Neuronal stem cell (in vitro differentiated cells): ENCODE data around the gene PARP3.

Experiments
- DNase-seq: peaks from one replicate; pipeline ENCODE4 v3.0.0-alpha.2; 2013; ENCODE audit warnings: low spot score
- H2AFZ ChIP-seq: one replicate; pipeline ENCODE4 v1.6.1; 2013; ENCODE audit warnings: mild to moderate bottlenecking, low read length, inconsistent platforms
- H2AK5ac ChIP-seq: 2 replicates; pipeline ENCODE4 v1.6.1; 2013; ENCODE audit warnings: low read depth, mild to moderate bottlenecking, inconsistent platforms, low read length, moderate library complexity, mixed read lengths
- H2BK120ac ChIP-seq: 2 replicates; pipeline ENCODE4 v1.6.1; 2013; ENCODE audit warnings: low read depth, mild to moderate bottlenecking, inconsistent platforms, low read length, moderate library complexity, mixed read lengths
- H2BK12ac ChIP-seq: one replicate; pipeline ENCODE4 v1.6.1; 2013; ENCODE audit warnings: low read length, inconsistent platforms
- H2BK15ac ChIP-seq: 2 replicates; pipeline ENCODE4 v1.6.1; 2013; ENCODE audit warnings: mild to moderate bottlenecking, low read length, inconsistent platforms, mixed read lengths
- H2BK5ac ChIP-seq: one replicate; pipeline ENCODE4 v1.6.1; 2013; ENCODE audit warnings: inconsistent platforms, mild to moderate bottlenecking, low read length, moderate library complexity
- H3K14ac ChIP-seq: one replicate; pipeline ENCODE4 v1.6.1; 2013; ENCODE audit warnings: low read length, inconsistent platforms
- H3K18ac ChIP-seq: 2 replicates; pipeline ENCODE4 v1.6.1; 2013; ENCODE audit warnings: low read length, inconsistent platforms
- H3K23ac ChIP-seq: 2 replicates; pipeline ENCODE4 v1.6.1; 2013; ENCODE audit warnings: low read depth, mild to moderate bottlenecking, mixed read lengths, low read length, inconsistent platforms; ENCODE audit not compliant: poor library complexity
- H3K27ac ChIP-seq: replicated peaks from 3 replicates; pipeline ENCODE4 v1.5.1; 2013; ENCODE audit warnings: low read length, inconsistent platforms
- H3K27me3 ChIP-seq, 3 experiments: 2 replicates each; pipeline ENCODE4 v1.6.1; 2013; ENCODE audit warnings: low read length in 3 of 3, mild to moderate bottlenecking in 2 of 3, inconsistent platforms in 1 of 3, low read depth in 1 of 3, mixed read lengths in 1 of 3, moderate library complexity in 1 of 3; ENCODE audit not compliant: control insufficient read depth in 3 of 3, insufficient read depth in 3 of 3
- H3K36me3 ChIP-seq, 2 donors: replicated peaks in 1 of 2; 2 replicates each; pipeline ENCODE4 v1.6.1; 2013; ENCODE audit warnings: low read length in 2 of 2; ENCODE audit not compliant: control insufficient read depth in 2 of 2, insufficient read depth in 2 of 2
- H3K4ac ChIP-seq: 2 replicates; pipeline ENCODE4 v1.6.1; 2013; ENCODE audit warnings: inconsistent platforms, mild to moderate bottlenecking, low read length, moderate library complexity
- H3K4me1 ChIP-seq, 2 donors: 1 replicate in 1 of 2; 2 replicates in 1 of 2; pipeline ENCODE4 v1.6.1; 2013; ENCODE audit warnings: low read length in 2 of 2, low read depth in 1 of 2; ENCODE audit not compliant: control insufficient read depth in 2 of 2, insufficient read depth in 1 of 2
- H3K4me2 ChIP-seq: one replicate; pipeline ENCODE4 v1.6.1; 2013; ENCODE audit warnings: mild to moderate bottlenecking, low read length, inconsistent platforms; ENCODE audit not compliant: insufficient read depth, poor library complexity, severe bottlenecking
- H3K4me3 ChIP-seq, 2 donors: 2 replicates each; pipeline ENCODE4 v1.5.1; 2013; ENCODE audit warnings: low read length in 2 of 2, mild to moderate bottlenecking in 2 of 2, inconsistent platforms in 1 of 2, moderate library complexity in 1 of 2
- H3K79me1 ChIP-seq: one replicate; pipeline ENCODE4 v1.6.1; 2013; ENCODE audit warnings: low read depth, mild to moderate bottlenecking, inconsistent platforms, low read length, moderate library complexity
- H3K9ac ChIP-seq: one replicate; pipeline ENCODE4 v1.6.1; 2013; ENCODE audit warnings: mild to moderate bottlenecking, low read depth, low read length, inconsistent platforms; ENCODE audit not compliant: poor library complexity
- H3K9me3 ChIP-seq, 2 donors: replicated peaks in 1 of 2; 2 replicates each; pipeline versions ENCODE3 to v1.6.1; 2013; ENCODE audit warnings: low read length in 2 of 2, mild to moderate bottlenecking in 2 of 2, inconsistent platforms in 1 of 2, low read depth in 1 of 2, mixed read lengths in 1 of 2, moderate library complexity in 1 of 2; ENCODE audit not compliant: control insufficient read depth in 2 of 2, insufficient read depth in 1 of 2
- H4K8ac ChIP-seq: one replicate; pipeline ENCODE4 v1.6.1; 2013; ENCODE audit warnings: low read depth, mild to moderate bottlenecking, inconsistent platforms, low read length, moderate library complexity
- H4K91ac ChIP-seq: one replicate; pipeline ENCODE4 v1.6.1; 2013; ENCODE audit warnings: low read length, low read depth, mild to moderate bottlenecking, inconsistent platforms; ENCODE audit not compliant: poor library complexity
- WGBS, 2 donors: extraction: QIAGEN DNeasy Blood & Tissue Kit; methylation state at CpG; one replicate each; pipeline ENCODE4 v1.1.7; 2013; ENCODE audit warnings: missing lambda C conversion rate in 2 of 2, mixed read lengths in 1 of 2; ENCODE audit not compliant: insufficient read length in 2 of 2, insufficient replicate concordance in 1 of 2; ENCODE audit errors: extremely low coverage in 2 of 2; 5-methylcytosine and 5-hydroxymethylcytosine counted together

PARP3 gene

GRCh38 chr3:51961602-51962569, 19.7 kb downstream of the PARP3 start:
- Histone ChIP-seq H2AFZ (no peak overlapping the region), H3K79me1 (peaks cover 10% of the 10 kb centered on the region), H3K4me2 (no peak overlapping the region), H3K4me1 (peaks cover 25 to 44% of the 10 kb centered on the region in 2 donors), H3K14ac (no peak overlapping the region), H3K18ac (no peak overlapping the region), H2AK5ac (peak overlapping the region; percentile 68), H4K91ac (no peak overlapping the region), H2BK12ac (no peak overlapping the region), H3K9ac (no peak overlapping the region), H4K8ac (no peak overlapping the region), H3K4me3 (no peak overlapping the region), H3K9me3 (peaks cover 0 to 2% of the 10 kb centered on the region in 2 donors), H2BK5ac (no peak overlapping the region), H3K27ac (no peak overlapping the region), H2BK15ac (peak overlapping the region; percentile 22), H3K27me3 (peaks cover 0 to under 1% (median 0%) of the 10 kb centered on the region in 3 experiments), H2BK120ac (no peak overlapping the region), H3K4ac (peak overlapping the region; percentile 10), H3K23ac (no peak overlapping the region), H3K36me3 (peaks cover 20 to 44% of the 10 kb centered on the region in 2 donors)
- DNase-seq = no peak
- no CpG with 5 or more reads among the region's 9 CpGs for WGBS, 2 donors

- peaks cover 0 to 2% of the 10 kb centered on the region in 2 donors for H3K9me3 ChIP-seq
- no peak overlapping the region for H2AFZ ChIP-seq
- H3K18ac ChIP-seq = peak overlapping the region; percentile 39
- no peak overlapping the region for H3K4me2 ChIP-seq
- H3K23ac ChIP-seq = no peak overlapping the region
- no peak overlapping the region for H3K9ac ChIP-seq
- H3K14ac ChIP-seq = no peak overlapping the region
- H3K4me1 ChIP-seq = peaks cover 29 to 44% of the 10 kb centered on the region in 2 donors
- H3K79me1 ChIP-seq = peaks cover 10% of the 10 kb centered on the region
- no peak overlapping the region for H2BK120ac ChIP-seq
- peak overlapping the region; percentile 33 for H2BK12ac ChIP-seq
- no peak overlapping the region for H3K4ac ChIP-seq
- no peak overlapping the region for H2BK5ac ChIP-seq
- no peak for DNase-seq
- no peak overlapping the region for H4K91ac ChIP-seq
- peaks cover 14 to 33% of the 10 kb centered on the region in 2 donors for H3K36me3 ChIP-seq
- no peak overlapping the region for H4K8ac ChIP-seq
- H2BK15ac ChIP-seq = no peak overlapping the region
- H2AK5ac ChIP-seq = peak overlapping the region; percentile 72
- no CpG with 5 or more reads among the region's 6 CpGs for WGBS, 2 donors
- H3K4me3 ChIP-seq = no peak overlapping the region
- H3K27ac ChIP-seq = no peak overlapping the region
- no peaks in the 10 kb centered on the region for H3K27me3 ChIP-seq
These were observed 20.8 kb downstream of the PARP3 start for GRCh38 chr3:51962854-51963530.

GRCh38 chr3:51963951-51964451, 21.8 kb downstream of the PARP3 start:
- H4K91ac ChIP-seq = no peak overlapping the region
- peaks cover 8% of the 10 kb centered on the region for H3K79me1 ChIP-seq
- peaks cover 0 to 2% of the 10 kb centered on the region in 2 donors for H3K9me3 ChIP-seq
- H2BK12ac ChIP-seq = no peak overlapping the region
- peak overlapping the region; percentile 88 for H3K18ac ChIP-seq
- peaks cover 11 to 23% of the 10 kb centered on the region in 2 donors for H3K36me3 ChIP-seq
- peak overlapping the region; percentile 31 for H3K14ac ChIP-seq
- no peak overlapping the region for H4K8ac ChIP-seq
- no peak overlapping the region for H2BK120ac ChIP-seq
- H3K23ac ChIP-seq = no peak overlapping the region
- no peak for DNase-seq
- no peak overlapping the region for H3K9ac ChIP-seq
- no peaks in the 10 kb centered on the region for H3K27me3 ChIP-seq
- no peak overlapping the region for H2AFZ ChIP-seq
- H3K4ac ChIP-seq = no peak overlapping the region
- no peak overlapping the region for H3K4me3 ChIP-seq
- H2BK15ac ChIP-seq = peak overlapping the region; percentile 39
- peaks cover 39 to 50% of the 10 kb centered on the region in 2 donors for H3K4me1 ChIP-seq
- no peak overlapping the region for H2BK5ac ChIP-seq
- peak overlapping the region; percentile 86 for H2AK5ac ChIP-seq
- no CpG with 5 or more reads among the region's 12 CpGs for WGBS, 2 donors
- H3K27ac ChIP-seq = no peak overlapping the region
- H3K4me2 ChIP-seq = peak overlapping the region; percentile 55
